Breast epithelium (tissue), 3 donors: ENCODE results near the gene TENM3.

Experiments
- POLR2A ChIP-seq: fragments of 450-650 bp; IDR thresholded peaks from one replicate; pipeline ENCODE4 v1.6.1; 2016; ENCODE audit warnings: antibody characterized with exemption, mild to moderate bottlenecking, moderate library complexity
- POLR2AphosphoS5 ChIP-seq, 3 donors: sonication (generic); formaldehyde crosslinking; IDR thresholded peaks; one replicate each; pipeline ENCODE4 v1.6.1; 2017; ENCODE audit warnings: antibody characterized with exemption in 3 of 3
- TF ChIP-seq, protein P1 (sequence below), 3 donors: fragments of 450-650 bp; IDR thresholded peaks; one replicate each; pipeline ENCODE4 v1.5.1; 2016 to 2017; ENCODE audit warnings: antibody characterized with exemption in 3 of 3, mild to moderate bottlenecking in 3 of 3, moderate library complexity in 3 of 3

DNA sequence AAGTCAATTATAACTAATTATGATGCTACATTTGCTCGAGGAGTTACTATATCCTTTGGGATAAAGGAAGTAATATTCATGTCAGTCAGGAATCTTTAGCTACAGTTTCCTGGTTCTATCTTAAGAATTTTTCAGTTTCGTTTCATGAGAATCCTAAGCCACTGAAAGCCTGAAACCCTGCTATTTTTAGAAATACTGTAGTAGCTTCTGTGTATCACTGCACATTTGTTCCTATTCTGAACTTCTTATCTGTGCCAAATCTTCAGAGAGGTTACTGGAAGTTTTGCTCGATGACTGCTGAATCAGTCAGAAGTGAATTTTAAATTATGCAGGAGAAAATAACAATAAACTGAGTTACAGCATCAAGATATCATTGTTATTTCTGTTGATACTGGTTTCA is 249.2 kb downstream of the TENM3 start:
- no peak for TF ChIP-seq POLR2A
- TF ChIP-seq, protein P1, sequence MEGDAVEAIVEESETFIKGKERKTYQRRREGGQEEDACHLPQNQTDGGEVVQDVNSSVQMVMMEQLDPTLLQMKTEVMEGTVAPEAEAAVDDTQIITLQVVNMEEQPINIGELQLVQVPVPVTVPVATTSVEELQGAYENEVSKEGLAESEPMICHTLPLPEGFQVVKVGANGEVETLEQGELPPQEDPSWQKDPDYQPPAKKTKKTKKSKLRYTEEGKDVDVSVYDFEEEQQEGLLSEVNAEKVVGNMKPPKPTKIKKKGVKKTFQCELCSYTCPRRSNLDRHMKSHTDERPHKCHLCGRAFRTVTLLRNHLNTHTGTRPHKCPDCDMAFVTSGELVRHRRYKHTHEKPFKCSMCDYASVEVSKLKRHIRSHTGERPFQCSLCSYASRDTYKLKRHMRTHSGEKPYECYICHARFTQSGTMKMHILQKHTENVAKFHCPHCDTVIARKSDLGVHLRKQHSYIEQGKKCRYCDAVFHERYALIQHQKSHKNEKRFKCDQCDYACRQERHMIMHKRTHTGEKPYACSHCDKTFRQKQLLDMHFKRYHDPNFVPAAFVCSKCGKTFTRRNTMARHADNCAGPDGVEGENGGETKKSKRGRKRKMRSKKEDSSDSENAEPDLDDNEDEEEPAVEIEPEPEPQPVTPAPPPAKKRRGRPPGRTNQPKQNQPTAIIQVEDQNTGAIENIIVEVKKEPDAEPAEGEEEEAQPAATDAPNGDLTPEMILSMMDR (IDR thresholded peaks at IDR 0.05), result no peak
- no peak for TF ChIP-seq POLR2AphosphoS5 (IDR thresholded peaks at IDR 0.05)
